Activated naive CD4-positive, alpha-beta T cell treated with anti-CD3 and anti-CD28 coated beads, Interleukin-2, amount 50 U/mL, for 24 hours (primary cell): Measurements from ENCODE around the gene SEC14L2.
"Not testable (repeated sequence)": the region's sequence is repeated elsewhere in the genome, so short reads cannot be mapped to it uniquely, and the experiment has no call there.

Experiments
- H3K27ac Mint-ChIP-seq: one replicate; pipeline ENCODE4 v1.8.0; 2021; ENCODE audit warnings: mild to moderate bottlenecking, mixed read lengths
- H3K27me3 Mint-ChIP-seq: one replicate; pipeline ENCODE4 v1.8.0; 2021; ENCODE audit warnings: mixed read lengths
- H3K36me3 Mint-ChIP-seq: one replicate; pipeline ENCODE4 v1.8.0; 2021; ENCODE audit warnings: mixed read lengths
- H3K4me1 Mint-ChIP-seq: one replicate; pipeline ENCODE4 v1.8.0; 2021; ENCODE audit warnings: mixed read lengths
- H3K4me3 Mint-ChIP-seq: one replicate; pipeline ENCODE4 v1.8.0; 2021; ENCODE audit warnings: mild to moderate bottlenecking, mixed read lengths
- H3K9me3 Mint-ChIP-seq: one replicate; pipeline ENCODE4 v1.8.0; 2021; ENCODE audit warnings: mixed read lengths

SEC14L2 gene

GRCh38 chr22:30441088-30441487 lies 44.3 kb downstream of the SEC14L2 start:
- peaks cover 5% of the 10 kb centered on the region for H3K9me3 Mint-ChIP-seq
- H3K27me3 Mint-ChIP-seq = peaks cover 23% of the 10 kb centered on the region
- H3K4me3 Mint-ChIP-seq = no peak overlapping the region
- no peak overlapping the region for H3K27ac Mint-ChIP-seq
- H3K36me3 Mint-ChIP-seq = peaks cover 4% of the 10 kb centered on the region
- H3K4me1 Mint-ChIP-seq = peaks cover 16% of the 10 kb centered on the region

- Mint-ChIP-seq H3K9me3 (no peaks in the 10 kb centered on the region), H3K4me3 (no peak overlapping the region), H3K36me3 (peaks cover 2% of the 10 kb centered on the region), H3K27me3 (peaks cover 35% of the 10 kb centered on the region), H3K27ac (no peak overlapping the region), H3K4me1 (peaks cover 13% of the 10 kb centered on the region)
Observed at GRCh38 chr22:30444632-30445437, 48.0 kb downstream of the SEC14L2 start.

GRCh38 chr22:30445438-30446145 lies 48.8 kb downstream of the SEC14L2 start:
- H3K27me3 Mint-ChIP-seq = peaks cover 33% of the 10 kb centered on the region

GRCh38 chr22:30447656-30448055 lies 50.8 kb downstream of the SEC14L2 start:
- Mint-ChIP-seq H3K27me3 (peaks cover 29% of the 10 kb centered on the region), H3K9me3 (no peaks in the 10 kb centered on the region), H3K36me3 (peaks cover 2% of the 10 kb centered on the region), H3K27ac (no peak overlapping the region), H3K4me3 (no peak overlapping the region), H3K4me1 (peaks cover 7% of the 10 kb centered on the region)

More at GRCh38 chr22:30445438-30446145, 48.8 kb downstream of the SEC14L2 start:
- H3K9me3 Mint-ChIP-seq = no peaks in the 10 kb centered on the region
- no peak overlapping the region for H3K4me3 Mint-ChIP-seq
- H3K4me1 Mint-ChIP-seq = peaks cover 13% of the 10 kb centered on the region
- H3K27ac Mint-ChIP-seq = no peak overlapping the region
- peaks cover 2% of the 10 kb centered on the region for H3K36me3 Mint-ChIP-seq

GRCh38 chr22:30451488-30451887 lies 54.7 kb downstream of the SEC14L2 start:
- H3K4me3 Mint-ChIP-seq, H3K4me1 Mint-ChIP-seq, H3K9me3 Mint-ChIP-seq, H3K27ac Mint-ChIP-seq, H3K36me3 Mint-ChIP-seq: not testable (repeated sequence)
- peaks cover 14% of the 10 kb centered on the region for H3K27me3 Mint-ChIP-seq

- no peak overlapping the region for H3K4me3 Mint-ChIP-seq
- H3K4me1 Mint-ChIP-seq = no peaks in the 10 kb centered on the region
- H3K27me3 Mint-ChIP-seq = peaks cover 8% of the 10 kb centered on the region
- no peaks in the 10 kb centered on the region for H3K9me3 Mint-ChIP-seq
- no peak overlapping the region for H3K27ac Mint-ChIP-seq
- H3K36me3 Mint-ChIP-seq = no peaks in the 10 kb centered on the region
Observed at GRCh38 chr22:30452861-30453260, 56.0 kb downstream of the SEC14L2 start.

GRCh38 chr22:30453731-30454510 lies 57.1 kb downstream of the SEC14L2 start:
- H3K9me3 Mint-ChIP-seq = no peaks in the 10 kb centered on the region
- no peak overlapping the region for H3K27ac Mint-ChIP-seq
- peaks cover 6% of the 10 kb centered on the region for H3K27me3 Mint-ChIP-seq

GRCh38 chr22:30455075-30455840 lies 58.4 kb downstream of the SEC14L2 start:
- Mint-ChIP-seq H3K9me3 (no peaks in the 10 kb centered on the region), H3K27ac (no peak overlapping the region), H3K36me3 (no peaks in the 10 kb centered on the region), H3K27me3 (peaks cover 9% of the 10 kb centered on the region), H3K4me1 (no peaks in the 10 kb centered on the region), H3K4me3 (no peak overlapping the region)

More at GRCh38 chr22:30453731-30454510, 57.1 kb downstream of the SEC14L2 start:
- no peaks in the 10 kb centered on the region for H3K36me3 Mint-ChIP-seq
- no peaks in the 10 kb centered on the region for H3K4me1 Mint-ChIP-seq
- no peak overlapping the region for H3K4me3 Mint-ChIP-seq

- no peak overlapping the region for H3K4me3 Mint-ChIP-seq
- H3K4me1 Mint-ChIP-seq = no peaks in the 10 kb centered on the region
- peaks cover 7% of the 10 kb centered on the region for H3K27me3 Mint-ChIP-seq
- no peaks in the 10 kb centered on the region for H3K36me3 Mint-ChIP-seq
- no peaks in the 10 kb centered on the region for H3K9me3 Mint-ChIP-seq
- H3K27ac Mint-ChIP-seq = no peak overlapping the region
Observed at GRCh38 chr22:30457981-30458380, 61.2 kb downstream of the SEC14L2 start.

- H3K9me3 Mint-ChIP-seq = no peaks in the 10 kb centered on the region
- H3K27ac Mint-ChIP-seq = no peak overlapping the region
- H3K36me3 Mint-ChIP-seq = no peaks in the 10 kb centered on the region
- H3K4me1 Mint-ChIP-seq = no peaks in the 10 kb centered on the region
- H3K4me3 Mint-ChIP-seq = no peak overlapping the region
- peaks cover 7% of the 10 kb centered on the region for H3K27me3 Mint-ChIP-seq
Observed at GRCh38 chr22:30459181-30460052, 62.6 kb downstream of the SEC14L2 start.

- no peaks in the 10 kb centered on the region for H3K4me1 Mint-ChIP-seq
- no peak overlapping the region for H3K4me3 Mint-ChIP-seq
Observed at GRCh38 chr22:30460147-30460546, 63.3 kb downstream of the SEC14L2 start.

GRCh38 chr22:30460555-30460954 lies 63.7 kb downstream of the SEC14L2 start:
- H3K36me3 Mint-ChIP-seq, H3K9me3 Mint-ChIP-seq, H3K4me3 Mint-ChIP-seq, H3K4me1 Mint-ChIP-seq, H3K27ac Mint-ChIP-seq: not testable (repeated sequence)
- H3K27me3 Mint-ChIP-seq = peaks cover 15% of the 10 kb centered on the region

More at GRCh38 chr22:30460147-30460546, 63.3 kb downstream of the SEC14L2 start:
- no peak overlapping the region for H3K27ac Mint-ChIP-seq
- peaks cover 12% of the 10 kb centered on the region for H3K27me3 Mint-ChIP-seq
- H3K9me3 Mint-ChIP-seq = peaks cover 5% of the 10 kb centered on the region
- H3K36me3 Mint-ChIP-seq = no peaks in the 10 kb centered on the region

GRCh38 chr22:30469165-30469564 lies 72.3 kb downstream of the SEC14L2 start:
- Mint-ChIP-seq H3K4me3 (no peak overlapping the region), H3K4me1 (peaks cover 4% of the 10 kb centered on the region), H3K27ac (no peak overlapping the region), H3K36me3 (no peaks in the 10 kb centered on the region), H3K9me3 (peaks cover 11% of the 10 kb centered on the region), H3K27me3 (peaks cover 17% of the 10 kb centered on the region)

GRCh38 chr22:30470655-30471054 lies 73.8 kb downstream of the SEC14L2 start:
- peaks cover 7% of the 10 kb centered on the region for H3K27me3 Mint-ChIP-seq
- H3K36me3 Mint-ChIP-seq = no peaks in the 10 kb centered on the region
- H3K9me3 Mint-ChIP-seq = peaks cover under 1% of the 10 kb centered on the region
- peak overlapping the region; percentile 8 for H3K27ac Mint-ChIP-seq
- H3K4me3 Mint-ChIP-seq = no peak overlapping the region
- peaks cover 4% of the 10 kb centered on the region for H3K4me1 Mint-ChIP-seq
